GM18520 (cell line): ENCODE results near the gene TMEM215.

Source experiments
- ATAC-seq: cut with Tn5 transposase; IDR thresholded peaks from one replicate; pipeline ENCODE4 v1.9.1; 2021; ENCODE audit not compliant: unreplicated experiment

Gene TMEM215

GRCh38 chr9:32832346-32832745 lies 49.0 kb downstream of the TMEM215 start:
- ATAC-seq, result no peak
